Tibial nerve (tissue), 4 donors: ENCODE data around the gene SUGP1.

Experiments used
- EP300 ChIP-seq, 2 donors: sonication (generic); formaldehyde crosslinking; IDR thresholded peaks; one replicate each; pipeline ENCODE4 v1.6.1; 2017; ENCODE audit warnings: antibody characterized with exemption in 2 of 2, mild to moderate bottlenecking in 1 of 2
- POLR2A ChIP-seq, 2 donors: fragments of 450-650 bp; IDR thresholded peaks; one replicate each; pipeline ENCODE4 v1.6.1; 2017; ENCODE audit warnings: antibody characterized with exemption in 2 of 2, mild to moderate bottlenecking in 2 of 2, moderate library complexity in 2 of 2
- TF ChIP-seq, protein P1 (sequence below), 5 experiments: fragments of 200-600 bp in 3 of 5; fragments of 450-650 bp in 2 of 5; sonication (generic) in 3 of 5; IDR thresholded peaks; one replicate each; pipeline ENCODE4 v1.5.1; 2016 to 2019; ENCODE audit warnings: antibody characterized with exemption in 5 of 5, mild to moderate bottlenecking in 3 of 5, moderate library complexity in 2 of 5

DNA sequence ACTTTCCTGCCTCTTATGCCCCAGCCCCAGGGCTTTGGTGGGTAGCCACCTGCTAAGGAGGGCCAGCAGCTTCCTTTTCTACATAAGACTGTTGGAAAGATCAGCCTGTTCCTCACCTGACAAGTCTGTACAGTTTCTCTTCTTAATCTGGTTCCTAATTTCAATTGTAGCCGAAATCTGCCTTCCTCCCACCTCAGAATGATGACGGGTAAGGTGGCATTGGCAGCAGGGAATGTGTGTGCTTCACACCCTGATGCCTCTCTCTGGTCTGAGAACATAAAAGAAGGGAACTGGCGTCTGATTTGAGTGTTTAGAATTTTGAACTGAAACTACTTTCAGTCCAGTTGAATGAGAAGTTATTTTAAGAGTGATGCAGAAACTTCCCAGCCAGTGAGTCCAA is 16.3 kb upstream of the SUGP1 start:
- TF ChIP-seq POLR2A (IDR thresholded peaks at IDR 0.05): no peak
- TF ChIP-seq, protein P1, sequence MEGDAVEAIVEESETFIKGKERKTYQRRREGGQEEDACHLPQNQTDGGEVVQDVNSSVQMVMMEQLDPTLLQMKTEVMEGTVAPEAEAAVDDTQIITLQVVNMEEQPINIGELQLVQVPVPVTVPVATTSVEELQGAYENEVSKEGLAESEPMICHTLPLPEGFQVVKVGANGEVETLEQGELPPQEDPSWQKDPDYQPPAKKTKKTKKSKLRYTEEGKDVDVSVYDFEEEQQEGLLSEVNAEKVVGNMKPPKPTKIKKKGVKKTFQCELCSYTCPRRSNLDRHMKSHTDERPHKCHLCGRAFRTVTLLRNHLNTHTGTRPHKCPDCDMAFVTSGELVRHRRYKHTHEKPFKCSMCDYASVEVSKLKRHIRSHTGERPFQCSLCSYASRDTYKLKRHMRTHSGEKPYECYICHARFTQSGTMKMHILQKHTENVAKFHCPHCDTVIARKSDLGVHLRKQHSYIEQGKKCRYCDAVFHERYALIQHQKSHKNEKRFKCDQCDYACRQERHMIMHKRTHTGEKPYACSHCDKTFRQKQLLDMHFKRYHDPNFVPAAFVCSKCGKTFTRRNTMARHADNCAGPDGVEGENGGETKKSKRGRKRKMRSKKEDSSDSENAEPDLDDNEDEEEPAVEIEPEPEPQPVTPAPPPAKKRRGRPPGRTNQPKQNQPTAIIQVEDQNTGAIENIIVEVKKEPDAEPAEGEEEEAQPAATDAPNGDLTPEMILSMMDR (IDR thresholded peaks at IDR 0.05): no peak
- TF ChIP-seq EP300 (IDR thresholded peaks at IDR 0.05): no peak
